NCI-H1694 treated with DMSO at 0.1 percent for 48 hours (cell line): ENCODE measurements around the gene TPD52L2.
"Not testable (repeated sequence)": the region's sequence is repeated elsewhere in the genome, so short reads cannot be mapped to it uniquely, and the experiment has no call there.

ENCODE experiments used
- DNase-seq: peaks from one replicate; lab custom pipeline; 2025; lab: John Stamatoyannopoulos, UW

The TPD52L2 gene

DNA sequence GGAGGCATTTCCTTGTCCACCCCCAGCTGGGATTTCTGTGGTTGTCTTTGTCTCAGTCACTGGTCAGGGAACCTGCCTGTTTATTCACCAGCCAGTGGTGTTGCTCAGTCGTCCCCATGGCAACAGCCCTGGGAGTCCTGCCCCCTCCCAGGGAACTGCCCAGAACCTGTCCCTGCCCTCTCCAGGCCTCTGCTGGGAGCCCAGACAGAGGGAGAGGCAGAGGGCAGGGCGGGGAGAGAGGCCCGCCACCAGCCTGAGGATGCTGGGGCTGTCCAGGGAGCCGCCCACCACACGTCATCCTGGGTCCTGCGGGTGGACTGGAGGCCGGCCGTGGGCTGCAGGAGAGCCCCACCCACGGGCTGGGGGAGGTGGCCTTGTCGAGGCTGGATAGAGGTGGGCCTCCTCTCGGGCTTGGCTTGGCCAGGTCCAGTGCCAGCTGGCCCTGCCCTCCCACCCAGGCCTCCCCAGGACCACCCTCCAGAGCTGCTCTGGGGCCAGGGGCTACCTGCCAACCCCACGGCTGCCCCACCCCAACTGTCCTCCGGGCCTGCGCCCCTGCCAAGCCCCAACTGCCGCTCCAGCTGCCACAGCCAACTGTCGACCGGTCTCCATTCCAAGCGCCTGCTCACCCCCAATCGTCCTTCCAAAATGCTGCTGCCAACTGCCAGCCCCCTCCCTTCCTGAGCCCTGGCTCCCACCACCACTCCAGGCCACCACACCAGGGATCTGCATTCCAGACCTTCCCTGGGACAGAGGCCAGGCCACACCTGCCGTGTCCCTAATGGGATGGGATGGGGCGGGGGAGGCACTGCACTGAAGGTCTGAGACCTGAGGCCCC, 29.8 kb upstream of the TPD52L2 start:
- DNase-seq, result peak; percentile 80

DNA sequence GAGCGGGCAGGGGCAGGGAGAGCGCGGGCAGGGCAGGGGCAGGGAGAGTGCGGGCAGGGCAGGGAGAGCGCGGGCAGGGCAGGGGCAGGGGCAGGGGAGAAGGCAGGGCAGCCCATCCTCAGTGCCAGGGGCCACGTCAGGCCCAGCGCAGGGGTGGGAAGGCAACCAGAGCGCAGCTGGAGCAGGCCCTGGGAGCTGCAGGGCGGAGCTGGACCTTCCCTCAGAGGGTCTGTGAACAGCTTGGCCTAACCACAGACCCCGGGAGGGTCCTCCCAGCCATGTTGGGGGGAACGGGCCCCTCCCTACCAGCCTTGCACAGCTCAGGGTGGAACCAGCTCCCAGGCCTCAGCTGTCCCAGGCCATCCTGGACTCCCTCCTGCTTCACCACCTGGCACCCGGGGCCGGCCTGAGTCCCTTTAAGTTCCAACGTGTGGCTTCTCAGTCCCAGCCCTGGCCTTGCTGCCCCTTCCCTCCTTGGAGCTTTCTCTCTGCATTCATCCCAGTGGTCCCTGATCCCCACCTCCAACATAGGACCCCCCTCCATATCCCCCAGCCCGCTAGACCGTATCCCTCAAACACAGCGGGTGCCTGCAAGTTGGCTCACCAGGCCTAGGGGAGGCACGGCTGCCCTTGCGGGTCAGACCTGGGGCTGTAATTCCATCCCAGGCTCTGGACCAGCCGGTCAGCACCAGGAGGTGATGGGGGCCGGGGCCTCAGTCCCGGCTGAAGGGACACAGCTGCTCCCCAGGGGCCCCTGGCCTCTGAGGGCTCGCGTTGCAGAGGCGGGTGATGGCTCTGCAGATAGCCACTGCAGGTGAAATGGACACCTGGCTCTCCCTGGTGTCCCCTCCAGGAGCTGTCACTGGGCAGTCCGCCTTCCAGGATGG, 28.4 kb upstream of the TPD52L2 start:
- no peak for DNase-seq

DNA sequence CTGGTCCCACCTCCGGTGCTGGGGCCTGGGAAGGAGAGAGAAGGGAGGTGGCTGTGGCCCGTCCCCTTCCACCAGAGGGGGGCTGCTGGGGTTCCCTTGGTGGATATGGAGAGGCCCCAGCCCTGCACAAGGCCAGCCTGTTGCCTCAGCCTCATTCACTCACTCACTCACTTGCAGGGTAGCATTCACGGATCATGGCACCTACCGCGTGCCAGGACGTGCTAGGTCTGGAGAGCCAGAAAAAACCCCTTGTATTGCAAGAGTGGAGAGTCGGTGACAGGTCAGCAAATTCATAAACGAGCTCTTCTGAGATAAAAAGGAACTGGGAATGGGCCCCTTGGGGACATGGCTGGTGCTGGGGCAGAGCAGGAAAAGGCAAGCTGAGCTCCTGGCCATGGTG, 27.6 kb upstream of the TPD52L2 start:
- no peak for DNase-seq

DNA sequence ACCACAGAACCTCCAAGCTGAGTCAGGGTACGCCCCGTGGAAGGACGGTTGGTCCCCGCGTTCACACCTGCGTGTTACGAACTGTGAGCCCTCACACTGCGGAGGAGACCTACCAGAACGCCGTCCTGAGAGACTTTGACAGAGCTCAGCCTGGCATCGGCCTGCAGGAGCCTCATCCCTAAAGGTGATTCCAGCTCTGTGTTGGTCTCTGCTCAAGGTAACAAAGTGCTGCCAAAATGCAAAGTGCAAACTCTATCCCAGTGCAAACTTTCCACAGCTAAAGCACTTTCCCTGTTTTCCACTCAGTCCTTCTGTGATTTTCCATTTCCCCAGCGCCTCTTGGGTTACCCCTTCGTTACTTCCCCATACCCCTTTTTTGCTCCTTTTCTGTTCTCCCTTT, 25.4 kb upstream of the TPD52L2 start:
- DNase-seq, result no peak

DNA sequence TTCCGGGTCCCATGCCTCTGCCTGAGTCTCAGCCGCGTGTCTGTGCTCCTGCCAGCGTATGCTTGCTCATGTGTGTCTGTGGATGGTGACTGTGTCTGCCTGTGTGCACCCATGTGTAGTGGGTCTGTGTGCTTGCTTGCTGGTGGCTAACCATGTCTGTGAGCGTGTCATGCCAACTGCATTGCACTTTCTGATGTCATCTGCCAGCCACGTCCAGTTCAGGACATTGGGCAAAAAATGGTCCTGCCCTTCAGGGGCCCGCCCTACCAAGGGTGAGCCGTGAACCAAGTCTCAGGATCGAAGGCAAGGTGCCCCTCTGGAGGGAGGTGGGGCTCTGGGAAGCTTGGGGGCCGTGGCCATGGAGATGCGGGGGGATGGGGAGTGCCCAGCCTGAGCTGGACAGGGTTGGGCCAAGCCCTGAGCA, 24.7 kb upstream of the TPD52L2 start:
- DNase-seq, result no peak

DNA sequence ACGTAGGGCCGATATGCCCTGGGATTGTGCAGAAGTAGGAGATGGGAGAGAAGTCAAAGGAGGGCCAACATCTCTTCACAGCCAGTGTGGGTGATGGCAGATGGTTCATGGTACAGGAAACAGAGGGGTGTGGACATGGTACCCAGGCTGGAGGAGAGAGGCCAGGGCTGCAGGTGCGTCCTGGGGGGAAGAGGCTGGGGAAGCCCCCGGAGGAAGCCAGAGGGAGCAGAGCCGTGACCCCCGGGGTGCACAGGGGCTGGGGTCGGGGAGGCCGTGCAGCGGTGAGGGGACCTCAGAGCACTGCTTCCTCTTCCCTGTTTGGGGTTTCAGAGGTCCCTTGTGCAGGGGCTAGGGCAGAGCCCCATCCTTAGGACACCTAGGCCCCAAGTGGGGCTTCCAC, 22.8 kb upstream of the TPD52L2 start:
- no peak for DNase-seq

DNA sequence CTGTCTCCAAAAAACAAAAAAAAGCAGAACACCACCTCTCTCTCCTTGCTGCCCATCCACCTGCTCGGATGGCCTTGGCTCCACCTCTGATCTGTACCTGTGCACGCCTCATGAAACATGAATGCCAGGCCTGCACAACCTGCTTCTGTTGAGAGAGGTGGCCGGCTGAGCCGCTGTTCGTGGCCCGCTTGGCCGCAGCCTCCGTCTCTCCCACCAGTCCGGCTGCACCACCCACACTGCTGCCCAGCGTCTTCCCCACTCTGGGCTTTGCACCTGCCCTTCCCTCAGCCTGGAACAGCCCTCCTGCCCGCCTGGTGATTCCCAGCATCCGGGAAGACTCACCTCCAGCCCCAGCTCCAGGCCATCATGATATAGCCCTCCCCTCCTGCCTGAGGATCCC, 21.8 kb upstream of the TPD52L2 start:
- no peak for DNase-seq

DNA sequence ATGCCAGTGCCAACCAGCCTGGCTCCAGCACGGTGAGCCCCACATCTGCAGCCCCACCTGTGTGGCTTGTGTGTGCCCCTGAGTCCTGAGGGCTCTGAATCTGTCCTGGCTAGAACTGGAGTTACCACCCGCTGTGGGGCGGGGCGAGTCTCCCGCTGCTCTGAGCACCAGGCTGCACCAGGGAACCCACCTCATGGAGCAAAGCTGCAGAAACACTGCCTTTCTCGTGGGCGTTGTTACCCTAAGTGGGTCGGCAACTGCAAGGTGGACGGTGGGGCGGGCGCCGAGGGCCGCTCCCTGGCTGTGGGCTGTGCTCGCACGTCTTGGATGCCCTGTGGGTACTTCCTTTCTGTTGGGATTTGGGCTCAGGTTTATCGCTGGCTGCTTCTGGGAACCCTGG, 21.3 kb upstream of the TPD52L2 start:
- no peak for DNase-seq

DNA sequence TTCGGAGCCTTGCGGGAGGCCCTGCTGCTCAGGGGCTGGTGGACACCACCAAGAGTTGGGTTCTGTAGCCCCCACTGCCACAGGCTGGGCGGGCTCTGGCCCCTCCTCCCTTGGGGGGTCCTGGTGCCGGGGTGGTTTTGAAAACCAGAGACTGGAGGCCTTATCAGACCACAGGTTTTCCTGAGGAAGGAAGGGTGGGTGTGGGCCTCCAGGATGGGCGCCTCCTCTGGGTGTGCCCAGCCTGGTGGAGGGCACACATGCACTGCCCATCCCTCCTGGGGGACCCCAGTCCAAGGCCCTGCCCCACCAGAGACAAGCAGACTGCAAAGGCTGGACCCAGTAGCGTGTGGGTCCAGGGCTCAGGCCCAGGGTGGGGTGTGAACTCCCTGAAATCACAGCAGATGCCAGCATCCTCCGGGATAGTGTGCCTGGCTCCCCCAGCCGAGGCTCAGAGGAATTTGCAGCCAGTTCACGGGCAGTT, 20.5 kb upstream of the TPD52L2 start:
- no peak for DNase-seq

DNA sequence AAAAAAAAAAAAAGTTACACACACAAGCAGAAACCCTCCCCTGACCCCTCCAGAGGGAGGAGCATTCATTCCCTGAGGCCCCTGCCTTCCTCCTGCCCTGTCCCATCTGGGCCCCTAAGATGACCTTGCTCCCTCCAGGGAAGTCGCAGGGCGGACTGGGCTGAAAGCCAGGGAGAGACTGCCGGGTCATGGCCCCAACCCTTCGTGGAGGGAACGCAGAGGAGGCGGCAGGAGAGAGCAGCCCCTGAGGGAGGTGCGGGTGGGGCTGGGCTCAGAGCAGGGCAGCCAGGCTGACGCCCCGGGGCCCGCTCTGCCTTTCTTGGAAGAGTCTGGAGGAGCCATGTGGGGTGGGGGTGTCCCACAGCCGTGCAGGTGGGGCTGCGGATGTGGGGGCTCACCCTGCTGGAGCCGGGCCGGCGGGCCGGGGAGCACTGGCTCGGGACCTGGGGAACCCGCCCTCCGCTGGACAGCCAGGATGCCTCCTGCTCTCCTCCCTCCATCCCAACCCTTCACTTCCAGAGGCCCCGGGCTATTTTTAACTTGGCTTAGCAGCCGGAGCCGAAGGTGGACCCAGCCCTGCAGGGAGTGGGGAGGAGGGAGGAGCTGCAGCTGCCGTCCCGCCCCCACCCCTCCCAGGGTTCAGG, 18.8 kb upstream of the TPD52L2 start:
- DNase-seq, result no peak

DNA sequence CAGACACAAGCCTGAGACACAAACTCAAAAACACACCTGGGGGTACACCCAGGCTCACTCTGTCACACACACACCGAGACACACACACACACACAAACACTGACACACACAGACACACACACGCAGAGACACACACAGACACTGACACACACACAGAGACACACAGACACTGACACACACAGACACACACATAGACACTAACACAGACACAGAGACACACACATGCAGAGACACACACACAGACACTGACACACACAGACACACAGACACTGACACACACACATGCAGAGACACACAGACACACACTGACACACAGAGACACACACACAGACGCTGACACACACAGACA, 18.2 kb upstream of the TPD52L2 start:
- DNase-seq, result no peak

DNA sequence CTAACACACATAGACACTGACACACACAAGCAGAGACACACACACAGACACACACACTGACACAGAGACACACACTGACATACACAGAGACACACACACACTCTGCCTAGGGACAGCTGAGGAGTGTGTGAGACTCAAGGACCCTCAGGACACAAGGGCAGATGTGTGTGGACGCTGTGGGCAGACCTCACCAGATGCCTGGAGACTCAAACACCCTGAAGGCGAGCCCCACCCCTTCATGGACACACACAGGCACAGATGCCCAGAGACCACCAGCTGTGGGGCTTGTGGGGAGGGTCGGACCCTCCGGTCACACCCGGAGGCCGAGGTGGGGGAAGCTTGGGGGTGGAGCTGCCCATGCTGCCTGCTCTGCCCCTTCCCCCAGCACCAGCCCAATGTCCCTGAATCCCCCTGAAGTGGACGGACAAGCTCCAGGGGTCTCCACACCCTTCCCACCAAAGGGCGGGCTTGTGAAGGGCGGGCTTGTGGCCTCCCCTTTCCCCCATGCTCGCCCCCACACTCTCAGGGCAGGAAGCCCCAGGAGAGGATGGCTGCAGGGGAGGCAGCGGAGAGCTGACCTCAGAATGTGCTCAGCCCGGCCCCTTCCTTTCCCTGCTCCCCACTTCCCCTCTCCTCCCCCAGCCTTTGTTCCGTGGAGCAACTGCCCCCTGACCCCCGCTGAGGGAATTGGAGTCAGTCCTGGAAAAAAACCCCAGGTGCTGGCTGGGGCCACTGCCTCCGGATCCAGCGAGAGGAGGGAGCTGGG, 17.6 kb upstream of the TPD52L2 start:
- DNase-seq, result no peak

DNA sequence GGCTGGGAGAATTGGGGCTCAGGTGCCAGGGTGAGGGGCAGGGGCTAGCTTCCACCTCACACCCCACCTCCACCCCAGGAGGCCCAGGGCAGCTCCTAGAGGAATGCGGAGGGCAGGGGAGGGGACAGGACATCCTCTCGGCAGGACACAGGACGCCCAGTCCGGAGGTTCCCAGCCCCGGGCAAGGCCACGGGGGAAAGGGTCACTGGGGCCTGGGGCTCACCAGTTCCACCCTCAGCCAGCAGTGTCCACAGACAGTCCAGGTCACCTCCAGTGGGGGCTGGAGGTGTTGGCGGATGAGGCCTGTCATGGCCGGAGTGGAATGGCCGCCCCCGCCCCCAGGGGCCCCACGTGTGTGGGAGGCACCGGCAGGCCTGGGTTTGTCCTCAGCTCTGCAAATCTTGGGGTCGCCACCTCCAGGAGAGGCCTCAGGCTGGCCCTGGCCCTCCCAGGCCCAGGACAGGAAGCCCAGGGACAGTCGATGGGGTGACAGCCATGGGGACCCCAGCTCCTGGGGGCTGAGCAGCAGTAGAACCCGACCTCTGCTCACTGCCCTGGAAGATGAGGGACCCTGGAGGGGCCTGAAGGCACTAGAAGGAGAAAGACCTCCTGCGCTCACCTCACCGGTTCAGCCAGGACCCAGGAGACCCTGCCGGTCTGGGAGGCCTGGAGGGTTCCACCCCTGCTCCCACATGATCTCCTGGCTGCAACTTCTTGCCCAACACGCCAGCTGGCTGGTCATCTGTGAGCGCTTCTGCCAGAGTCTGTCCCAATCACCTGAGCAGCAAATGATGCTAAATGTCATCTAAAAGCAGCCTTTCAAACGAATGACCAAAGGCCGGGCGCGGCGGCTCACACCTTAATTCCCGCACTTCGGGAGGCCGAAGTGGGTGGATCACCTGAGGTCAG, 16.8 kb upstream of the TPD52L2 start:
- DNase-seq, result no peak

DNA sequence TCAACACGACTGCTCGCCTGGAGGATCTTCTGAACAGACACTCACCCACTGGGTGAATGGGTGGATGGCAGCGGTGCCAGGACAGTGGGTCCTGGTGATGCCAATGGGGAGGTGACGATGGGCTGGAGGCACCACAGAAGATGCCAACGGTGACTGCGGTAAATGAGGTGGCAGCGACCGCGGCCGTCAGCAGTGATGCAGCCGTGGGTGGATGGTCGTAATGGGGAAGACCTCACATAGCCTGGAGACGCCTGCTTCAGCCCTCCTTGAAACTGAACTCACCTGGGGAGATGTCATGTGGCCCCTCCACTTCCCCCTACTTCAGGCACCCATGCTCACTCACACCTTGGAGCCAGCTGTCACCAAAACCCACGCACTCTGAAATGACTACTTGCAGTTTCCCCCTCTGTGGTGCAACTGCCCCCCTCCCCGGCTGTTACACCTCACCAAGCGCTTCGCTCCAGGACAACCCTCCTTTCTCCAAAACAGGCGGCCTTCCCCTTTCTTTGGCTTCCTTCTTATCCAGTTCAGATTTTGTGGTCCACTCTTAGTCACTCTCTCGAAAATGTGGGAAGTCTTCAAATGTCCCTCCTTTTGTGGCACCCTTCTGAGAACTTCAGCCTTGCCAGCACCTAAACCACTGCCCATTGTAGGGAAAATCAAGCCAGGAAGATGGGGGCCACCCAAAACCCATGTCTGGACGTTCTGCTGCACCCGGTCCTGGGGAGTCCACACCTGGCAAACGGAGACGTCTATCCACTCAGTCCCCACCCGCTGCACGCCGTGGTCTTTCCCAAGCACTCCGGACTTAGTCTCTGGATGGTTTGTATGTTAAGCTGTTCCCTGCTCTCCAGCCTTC, 14.2 kb upstream of the TPD52L2 start:
- DNase-seq, result no peak

DNA sequence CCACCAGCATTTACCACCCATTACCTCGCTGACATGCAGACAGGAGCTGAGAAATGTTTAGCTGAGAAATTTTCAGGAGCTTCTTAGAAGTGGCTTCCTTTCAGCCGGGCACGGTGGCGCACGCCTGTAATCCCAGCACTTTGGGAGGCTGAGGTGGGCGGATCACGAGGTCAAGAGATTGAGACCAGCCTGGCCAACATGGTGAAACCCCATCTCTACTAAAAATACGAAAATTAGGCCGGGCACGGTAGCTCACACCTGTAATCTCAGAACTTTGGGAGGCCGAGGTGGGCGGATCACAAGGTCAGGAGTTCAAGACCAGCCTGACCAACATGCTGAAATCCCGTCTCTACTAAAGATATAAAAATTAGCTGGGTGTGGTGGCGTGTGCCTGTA, 13.5 kb upstream of the TPD52L2 start:
- DNase-seq, result not testable (repeated sequence)

DNA sequence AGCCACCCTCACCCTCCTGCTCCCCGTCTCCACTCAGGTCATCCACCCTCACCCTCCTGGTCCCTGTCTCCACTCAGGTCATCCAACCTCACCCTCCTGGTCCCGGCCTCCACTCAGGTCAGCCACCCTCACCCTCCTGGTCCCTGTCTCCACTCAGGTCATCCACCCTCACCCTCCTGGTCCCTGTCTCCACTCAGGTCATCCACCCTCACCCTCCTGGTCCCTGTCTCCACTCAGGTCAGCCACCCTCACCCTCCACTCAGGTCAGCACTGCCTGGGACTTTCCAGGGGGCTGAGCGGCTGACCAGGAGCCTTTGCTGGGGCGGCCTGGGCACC, 11.4 kb upstream of the TPD52L2 start:
- not testable (repeated sequence) for DNase-seq

DNA sequence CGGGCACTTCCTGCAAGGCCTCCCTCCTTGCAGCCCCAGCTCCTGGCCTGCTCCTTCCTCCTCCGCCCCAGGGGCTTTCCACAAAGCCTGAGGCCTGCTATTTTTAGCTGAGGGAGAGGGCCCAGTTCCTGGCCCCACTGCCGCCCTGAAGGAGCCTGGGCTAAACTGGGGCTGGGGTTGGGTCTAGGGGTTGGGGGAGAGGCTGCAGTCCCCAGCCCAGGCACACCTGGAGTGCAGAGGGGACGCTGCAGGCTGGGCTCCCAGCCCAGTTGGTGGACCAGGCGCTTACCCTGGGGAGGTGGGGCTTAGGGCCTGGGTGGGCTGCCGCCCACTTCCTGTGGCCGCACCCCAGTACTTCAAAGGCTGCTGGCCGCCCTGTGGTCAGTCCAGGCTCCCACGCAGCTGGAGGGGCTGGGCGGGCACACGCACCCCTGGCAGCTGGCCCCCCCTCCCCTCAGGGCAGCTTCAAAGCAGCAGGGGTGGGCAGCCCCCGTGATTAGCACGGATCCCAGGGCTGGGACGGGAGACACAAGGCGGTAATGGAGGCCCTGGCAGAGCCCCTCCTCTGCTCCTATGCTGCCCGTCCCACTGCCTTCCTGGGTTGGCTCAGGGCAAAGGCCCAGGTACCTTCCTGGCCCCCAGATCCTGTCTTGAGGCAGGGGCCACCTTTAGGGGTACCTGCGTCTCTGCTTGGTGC, 10.9 kb upstream of the TPD52L2 start:
- no peak for DNase-seq

DNA sequence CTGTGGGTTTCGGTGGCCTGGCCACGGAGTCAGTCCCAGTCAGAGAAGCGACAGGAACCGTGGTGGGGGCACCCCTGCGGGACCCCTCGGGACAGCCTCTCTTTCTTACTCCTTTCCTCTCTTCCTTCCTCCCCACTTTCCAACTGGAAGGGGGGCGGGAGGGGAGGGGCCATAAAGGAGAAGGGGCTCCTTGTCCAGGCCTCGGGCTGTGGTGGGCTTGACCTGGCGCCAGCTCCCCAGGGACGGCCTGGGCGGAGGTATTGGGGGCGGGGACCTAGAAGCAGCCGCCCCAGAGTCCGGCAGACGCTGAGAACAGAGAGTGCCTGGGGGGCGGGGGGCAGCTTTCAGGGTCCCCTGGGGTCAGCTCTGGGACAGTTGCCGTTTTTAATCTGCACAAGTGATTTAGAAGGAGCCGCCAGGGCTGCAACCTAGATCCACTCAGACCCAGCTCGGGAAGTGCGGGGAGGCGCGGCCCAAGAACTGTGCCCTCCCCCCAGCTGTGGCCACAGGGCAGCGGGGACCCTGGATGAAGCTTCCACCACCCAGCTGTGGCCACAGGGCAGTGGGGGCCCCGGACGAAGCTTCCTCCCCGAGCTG, 10.2 kb upstream of the TPD52L2 start:
- no peak for DNase-seq
